ENCODE data around the gene PCCA. TPM values are rescaled to one million over a fixed set of nuclear protein-coding genes. Genes with fewer than 3 reads are reported as not detected.

Gene PCCA
- total and polyA plus RNA-seq, 2 of the 13 experiments (the other 11 are each of a cell fraction or from before 2014, with no cell fraction given) = 15.0 to 32.2 TPM

DNA sequence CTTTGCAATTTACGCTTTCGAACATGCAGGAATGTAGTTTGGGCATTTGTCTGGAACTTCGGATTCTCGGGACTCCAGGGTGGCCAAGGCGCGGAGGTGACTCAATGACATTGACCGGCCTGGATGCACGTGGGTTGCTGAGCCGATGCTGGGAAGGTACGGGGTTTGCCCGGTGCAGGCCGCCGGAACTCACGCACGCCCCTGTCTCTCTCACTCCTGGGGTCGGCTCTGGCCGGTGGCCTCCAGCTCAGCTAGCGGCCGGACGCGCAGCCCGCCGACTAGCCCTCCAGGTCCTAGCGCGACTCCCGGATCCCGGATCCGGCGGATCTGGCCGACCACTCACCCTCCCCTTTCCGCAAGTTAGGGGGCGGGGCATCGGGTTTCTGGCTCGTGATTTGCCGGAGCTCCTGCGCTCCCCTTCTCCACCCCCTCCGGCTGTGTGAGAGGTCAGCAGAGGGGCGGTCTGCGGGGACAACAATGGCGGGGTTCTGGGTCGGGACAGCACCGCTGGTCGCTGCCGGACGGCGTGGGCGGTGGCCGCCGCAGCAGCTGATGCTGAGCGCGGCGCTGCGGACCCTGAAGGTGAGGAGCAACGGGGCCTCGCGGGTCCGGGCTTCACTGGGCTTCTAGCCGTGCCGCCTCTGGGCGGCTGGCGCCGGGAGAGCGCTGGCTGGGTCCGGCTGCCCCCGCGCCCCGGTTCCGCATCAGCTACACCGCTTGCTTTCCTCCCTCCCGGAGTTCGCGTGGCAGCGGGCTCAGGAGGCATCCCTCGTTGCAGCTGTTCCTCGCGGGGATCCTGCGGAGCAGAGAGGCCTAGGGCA is at the start of gene PCCA (continued):
- TF ChIP-seq, protein P1, sequence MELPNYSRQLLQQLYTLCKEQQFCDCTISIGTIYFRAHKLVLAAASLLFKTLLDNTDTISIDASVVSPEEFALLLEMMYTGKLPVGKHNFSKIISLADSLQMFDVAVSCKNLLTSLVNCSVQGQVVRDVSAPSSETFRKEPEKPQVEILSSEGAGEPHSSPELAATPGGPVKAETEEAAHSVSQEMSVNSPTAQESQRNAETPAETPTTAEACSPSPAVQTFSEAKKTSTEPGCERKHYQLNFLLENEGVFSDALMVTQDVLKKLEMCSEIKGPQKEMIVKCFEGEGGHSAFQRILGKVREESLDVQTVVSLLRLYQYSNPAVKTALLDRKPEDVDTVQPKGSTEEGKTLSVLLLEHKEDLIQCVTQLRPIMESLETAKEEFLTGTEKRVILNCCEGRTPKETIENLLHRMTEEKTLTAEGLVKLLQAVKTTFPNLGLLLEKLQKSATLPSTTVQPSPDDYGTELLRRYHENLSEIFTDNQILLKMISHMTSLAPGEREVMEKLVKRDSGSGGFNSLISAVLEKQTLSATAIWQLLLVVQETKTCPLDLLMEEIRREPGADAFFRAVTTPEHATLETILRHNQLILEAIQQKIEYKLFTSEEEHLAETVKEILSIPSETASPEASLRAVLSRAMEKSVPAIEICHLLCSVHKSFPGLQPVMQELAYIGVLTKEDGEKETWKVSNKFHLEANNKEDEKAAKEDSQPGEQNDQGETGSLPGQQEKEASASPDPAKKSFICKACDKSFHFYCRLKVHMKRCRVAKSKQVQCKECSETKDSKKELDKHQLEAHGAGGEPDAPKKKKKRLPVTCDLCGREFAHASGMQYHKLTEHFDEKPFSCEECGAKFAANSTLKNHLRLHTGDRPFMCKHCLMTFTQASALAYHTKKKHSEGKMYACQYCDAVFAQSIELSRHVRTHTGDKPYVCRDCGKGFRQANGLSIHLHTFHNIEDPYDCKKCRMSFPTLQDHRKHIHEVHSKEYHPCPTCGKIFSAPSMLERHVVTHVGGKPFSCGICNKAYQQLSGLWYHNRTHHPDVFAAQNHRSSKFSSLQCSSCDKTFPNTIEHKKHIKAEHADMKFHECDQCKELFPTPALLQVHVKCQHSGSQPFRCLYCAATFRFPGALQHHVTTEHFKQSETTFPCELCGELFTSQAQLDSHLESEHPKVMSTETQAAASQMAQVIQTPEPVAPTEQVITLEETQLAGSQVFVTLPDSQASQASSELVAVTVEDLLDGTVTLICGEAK (IDR thresholded peaks at IDR 0.05) = no peak
- TF ChIP-seq, protein P1 (CRISPR knock-in tag; IDR thresholded peaks at IDR 0.05) = peak; percentile 56
- peak; percentile 72; the same call in 1 of the 2 replicates for TF ChIP-seq MED13 (CRISPR knock-in tag; IDR thresholded peaks at IDR 0.05)
- peak; percentile 73; the same call in 1 of the 2 replicates for TF ChIP-seq ZNF180 (CRISPR knock-in tag; IDR thresholded peaks at IDR 0.05; ENCODE audit: borderline replicate concordance, low read depth)
- no peak for TF ChIP-seq LRRFIP1 (CRISPR knock-in tag; conservative IDR thresholded peaks at IDR 0.05)
- TF ChIP-seq ZGPAT (CRISPR knock-in tag; IDR thresholded peaks at IDR 0.05) = peak; percentile 93
- TF ChIP-seq PLSCR1 (CRISPR knock-in tag; IDR thresholded peaks at IDR 0.05; ENCODE audit: borderline replicate concordance) = no peak; the same call in 1 of the 2 replicates
- 0 out of 2 replicates have a peak, but pooled peaks have one; percentile 64 for TF ChIP-seq ZNF569 (CRISPR knock-in tag; IDR thresholded peaks at IDR 0.05; ENCODE audit: borderline replicate concordance)
- peak; percentile 94 for TF ChIP-seq GABPB1 (CRISPR knock-in tag; IDR thresholded peaks at IDR 0.05)
- TF ChIP-seq ARNT (IDR thresholded peaks at IDR 0.05) = no peak
- TF ChIP-seq YEATS4 (CRISPR knock-in tag; IDR thresholded peaks at IDR 0.05; ENCODE audit: borderline replicate concordance) = peak; percentile 95
- TF ChIP-seq, protein P2, sequence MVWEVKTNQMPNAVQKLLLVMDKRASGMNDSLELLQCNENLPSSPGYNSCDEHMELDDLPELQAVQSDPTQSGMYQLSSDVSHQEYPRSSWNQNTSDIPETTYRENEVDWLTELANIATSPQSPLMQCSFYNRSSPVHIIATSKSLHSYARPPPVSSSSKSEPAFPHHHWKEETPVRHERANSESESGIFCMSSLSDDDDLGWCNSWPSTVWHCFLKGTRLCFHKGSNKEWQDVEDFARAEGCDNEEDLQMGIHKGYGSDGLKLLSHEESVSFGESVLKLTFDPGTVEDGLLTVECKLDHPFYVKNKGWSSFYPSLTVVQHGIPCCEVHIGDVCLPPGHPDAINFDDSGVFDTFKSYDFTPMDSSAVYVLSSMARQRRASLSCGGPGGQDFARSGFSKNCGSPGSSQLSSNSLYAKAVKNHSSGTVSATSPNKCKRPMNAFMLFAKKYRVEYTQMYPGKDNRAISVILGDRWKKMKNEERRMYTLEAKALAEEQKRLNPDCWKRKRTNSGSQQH (CRISPR knock-in tag; IDR thresholded peaks at IDR 0.05; ENCODE audit: low read depth) = peak; percentile 50; the same call in 1 of the 2 replicates
